Neural cell (in vitro differentiated cells): Measurements from ENCODE around the gene GPR142. TPM values are rescaled to one million over a fixed set of nuclear protein-coding genes. Genes with fewer than 3 reads are reported as not detected.

Experiments used
- H2AFZ ChIP-seq: fragments of 200-600, 300-800 bp; sonication (generic), shearing (Covaris generic); 2 replicates; pipeline ENCODE4 v1.6.0; 2014; ENCODE audit warnings: low read depth, mild to moderate bottlenecking, antibody characterized with exemption, low read length, moderate library complexity
- H3F3A ChIP-seq: fragments of 200-600 bp; shearing (Covaris generic); 2 replicates; pipeline ENCODE4 v1.6.1; 2016; ENCODE audit warnings: mild to moderate bottlenecking, moderate library complexity, mixed read lengths, antibody characterized with exemption, low read length; ENCODE audit not compliant: insufficient read depth, poor library complexity, severe bottlenecking
- H3K27ac ChIP-seq: fragments of 200-600, 300-800 bp; sonication (generic), shearing (Covaris generic); 2 replicates; pipeline ENCODE4 v1.5.1; 2014; ENCODE audit warnings: mild to moderate bottlenecking, low read length, moderate library complexity
- H3K27me3 ChIP-seq: fragments of 300-800, 200-600 bp; sonication (generic), shearing (Covaris generic); 2 replicates; pipeline ENCODE4 v1.6.0; 2014; ENCODE audit warnings: mild to moderate bottlenecking, low read depth, low read length, moderate library complexity; ENCODE audit not compliant: insufficient read depth
- H3K36me3 ChIP-seq: fragments of 300-800, 200-600 bp; sonication (generic), shearing (Covaris generic); 2 replicates; pipeline ENCODE4 v1.5.1; 2014; ENCODE audit warnings: mild to moderate bottlenecking, antibody characterized with exemption, low read length, moderate library complexity; ENCODE audit not compliant: insufficient read depth
- H3K4me2 ChIP-seq: fragments of 300-800, 200-600 bp; sonication (generic), shearing (Covaris generic); 2 replicates; pipeline ENCODE4 v1.6.0; 2014; ENCODE audit warnings: mild to moderate bottlenecking, low read length
- H3K4me3 ChIP-seq: fragments of 300-800, 200-600 bp; sonication (generic), shearing (Covaris generic); 2 replicates; pipeline ENCODE4 v1.5.1; 2014; ENCODE audit warnings: mild to moderate bottlenecking, low read length, moderate library complexity
- H3K79me2 ChIP-seq: fragments of 200-600 bp; shearing (Covaris generic); replicated peaks from 2 replicates; pipeline ENCODE4 v1.6.0; 2014; ENCODE audit warnings: mild to moderate bottlenecking, low read length, moderate library complexity; ENCODE audit not compliant: insufficient read depth
- H3K9ac ChIP-seq: fragments of 300-800, 200-600 bp; sonication (generic), shearing (Covaris generic); 2 replicates; pipeline ENCODE4 v1.6.1; 2016; ENCODE audit warnings: mild to moderate bottlenecking, low read length, mixed read lengths
- H3K9me2 ChIP-seq: fragments of 200-600 bp; shearing (Covaris generic); 2 replicates; pipeline ENCODE4 v1.6.1; 2016; ENCODE audit warnings: mild to moderate bottlenecking, low read length, mixed read lengths; ENCODE audit not compliant: insufficient read depth
- H3K9me3 ChIP-seq: fragments of 200-600, 300-800 bp; sonication (generic), shearing (Covaris generic); 2 replicates; pipeline ENCODE4 v1.6.1; 2016; ENCODE audit warnings: mild to moderate bottlenecking, mixed run types, low read length, moderate library complexity, mixed read lengths
- H4K20me1 ChIP-seq: fragments of 200-600 bp; shearing (Covaris generic); 2 replicates; pipeline ENCODE4 v1.6.1; 2016; ENCODE audit warnings: mild to moderate bottlenecking, mixed run types; ENCODE audit not compliant: insufficient read depth
- CTCF ChIP-seq: fragments of 450-650 bp; IDR thresholded peaks from 2 replicates; pipeline ENCODE4 v1.5.1; 2014; ENCODE audit warnings: antibody characterized with exemption, mild to moderate bottlenecking, moderate library complexity; ENCODE audit not compliant: poor library complexity, severe bottlenecking
- EP300 ChIP-seq: fragments of 450-650 bp; conservative IDR thresholded peaks from 2 replicates; pipeline ENCODE4 v1.6.1; 2014; ENCODE audit warnings: antibody characterized with exemption, mild to moderate bottlenecking, moderate library complexity; ENCODE audit not compliant: poor library complexity, severe bottlenecking
- EZH2 ChIP-seq: fragments of 200-600, 300-800 bp; shearing (Covaris generic), sonication (generic); IDR thresholded peaks from 2 replicates; pipeline ENCODE4 v1.6.1; 2014; ENCODE audit warnings: antibody characterized with exemption, low read length, borderline replicate concordance, mild to moderate bottlenecking; ENCODE audit not compliant: insufficient read depth, poor library complexity, severe bottlenecking
- MXI1 ChIP-seq: fragments of 450-650 bp; conservative IDR thresholded peaks from 2 replicates; pipeline ENCODE4 v1.6.1; 2014; ENCODE audit warnings: antibody characterized with exemption, mild to moderate bottlenecking; ENCODE audit not compliant: poor library complexity, severe bottlenecking
- POLR2AphosphoS5 ChIP-seq: IDR thresholded peaks from 2 replicates; pipeline ENCODE4 v1.6.1; 2012
- RAD21 ChIP-seq: fragments of 450-650 bp; conservative IDR thresholded peaks from 2 replicates; pipeline ENCODE4 v1.6.1; 2014; ENCODE audit warnings: antibody characterized with exemption, mild to moderate bottlenecking, moderate library complexity
- REST ChIP-seq: IDR thresholded peaks from 2 replicates; pipeline ENCODE4 v1.6.1; 2012; ENCODE audit warnings: borderline replicate concordance
- SMC3 ChIP-seq: fragments of 450-650 bp; conservative IDR thresholded peaks from 2 replicates; pipeline ENCODE4 v1.6.1; 2014; ENCODE audit warnings: antibody characterized with exemption, mild to moderate bottlenecking, moderate library complexity; ENCODE audit not compliant: poor library complexity
- TAF1 ChIP-seq: IDR thresholded peaks from 2 replicates; pipeline ENCODE4 v1.6.1; 2012; ENCODE audit warnings: low read depth
- polyA plus RNA-seq: library from polyadenylated mRNA; depleted of rRNA; stranded (reverse); fragments of >200 nt; gene quantifications from 2 replicates; pipeline ENCODE4 v1.2.3, GENCODE V29; 2014

GPR142 gene
- polyA plus RNA-seq, 1 donor from 2014 or later, result not detected

GRCh38 chr17:74391771-74392170, 24.5 kb downstream of the GPR142 start:
- no peaks in the 10 kb centered on the region for H4K20me1 ChIP-seq
- no peaks in the 10 kb centered on the region for H3K36me3 ChIP-seq
- H3K79me2 ChIP-seq, result no peaks in the 10 kb centered on the region
- no peak for TF ChIP-seq CTCF
- no peak for TF ChIP-seq EP300
- TF ChIP-seq POLR2AphosphoS5, result no peak
- TF ChIP-seq MXI1, result no peak
- no peak for TF ChIP-seq REST
- no peak for TF ChIP-seq SMC3
- no peak for TF ChIP-seq RAD21
- no peak for TF ChIP-seq EZH2
- no peak for TF ChIP-seq TAF1
- H3F3A ChIP-seq, result no peaks in the 10 kb centered on the region
- no peaks in the 10 kb centered on the region for H3K9me2 ChIP-seq
- no peak overlapping the region for H3K27ac ChIP-seq
- no peak overlapping the region for H3K4me3 ChIP-seq
- no peak overlapping the region for H3K4me2 ChIP-seq
- H3K9me3 ChIP-seq, result no peaks in the 10 kb centered on the region
- H3K27me3 ChIP-seq, result no peaks in the 10 kb centered on the region
- no peak overlapping the region for H2AFZ ChIP-seq
- no peak overlapping the region for H3K9ac ChIP-seq

GRCh38 chr17:74392848-74393247, 25.5 kb downstream of the GPR142 start:
- Histone ChIP-seq H3K9me3 (no peaks in the 10 kb centered on the region), H3F3A (no peaks in the 10 kb centered on the region), H3K79me2 (no peaks in the 10 kb centered on the region), H3K4me2 (no peak overlapping the region), H3K4me3 (no peak overlapping the region), H3K9ac (no peak overlapping the region), H3K9me2 (no peaks in the 10 kb centered on the region), H2AFZ (no peak overlapping the region), H4K20me1 (no peaks in the 10 kb centered on the region), H3K27ac (no peak overlapping the region), H3K36me3 (no peaks in the 10 kb centered on the region), H3K27me3 (no peaks in the 10 kb centered on the region)
- TF ChIP-seq RAD21 (no peak), TAF1 (no peak), POLR2AphosphoS5 (no peak), CTCF (no peak), SMC3 (no peak), REST (no peak), EZH2 (no peak), EP300 (no peak), MXI1 (no peak)
